ENCODE measurements around the gene AMY1B. TPM values are rescaled to one million over a fixed set of nuclear protein-coding genes. Genes with fewer than 3 reads are reported as not detected.

The AMY1B gene
- total and polyA plus RNA-seq, 4 donors = 0.18 TPM; not detected in 3

Small RNA genes lying within 50 kb of the gene (small RNA-seq; reads per million reads assigned to genes)
- gene AC105272.1 (ENCODE audit: low replicate concordance) = not detected

Other genes with a start within 250 kb of the AMY1B start
- gene RNPC3, start 170.5 kb downstream of the AMY1B start, total RNA-seq = 10 to 100 TPM; 24.6 to 25.2 TPM
- 10 to 100 TPM; 36.7 to 42.7 TPM for gene RNPC3, start 170.5 kb downstream of the AMY1B start, polyA plus RNA-seq (ENCODE audit: insufficient read length in 2 of 2)
- gene AMY2B, start 124.6 kb downstream of the AMY1B start, total RNA-seq = 10 to 100 TPM; 40.0 to 62.1 TPM
- gene AMY2B, start 124.6 kb downstream of the AMY1B start, polyA plus RNA-seq (ENCODE audit: insufficient read length in 2 of 2) = 10 to 100 TPM; 21.3 to 31.7 TPM
- gene AMY2A, start 78.8 kb downstream of the AMY1B start, total RNA-seq = under 1 TPM in 1 of 2 donors, not detected in 1; 0.69 TPM
- gene AMY2A, start 78.8 kb downstream of the AMY1B start, polyA plus RNA-seq (ENCODE audit: insufficient read length in 2 of 2) = under 1 TPM in 1 of 2 donors, not detected in 1; 0.93 TPM
- gene AMY1A, start 40.5 kb downstream of the AMY1B start, total RNA-seq = not detected
- gene AMY1A, start 40.5 kb downstream of the AMY1B start, polyA plus RNA-seq (ENCODE audit: insufficient read length in 2 of 2) = not detected
- gene AMY1C, start 53.7 kb upstream of the AMY1B start, total RNA-seq = not detected
- gene AMY1C, start 53.7 kb upstream of the AMY1B start, polyA plus RNA-seq (ENCODE audit: insufficient read length in 2 of 2) = not detected

Measured in spinal cord (tissue), 4 donors.